ENCODE data around the gene SS18L1.

The SS18L1 gene

DNA sequence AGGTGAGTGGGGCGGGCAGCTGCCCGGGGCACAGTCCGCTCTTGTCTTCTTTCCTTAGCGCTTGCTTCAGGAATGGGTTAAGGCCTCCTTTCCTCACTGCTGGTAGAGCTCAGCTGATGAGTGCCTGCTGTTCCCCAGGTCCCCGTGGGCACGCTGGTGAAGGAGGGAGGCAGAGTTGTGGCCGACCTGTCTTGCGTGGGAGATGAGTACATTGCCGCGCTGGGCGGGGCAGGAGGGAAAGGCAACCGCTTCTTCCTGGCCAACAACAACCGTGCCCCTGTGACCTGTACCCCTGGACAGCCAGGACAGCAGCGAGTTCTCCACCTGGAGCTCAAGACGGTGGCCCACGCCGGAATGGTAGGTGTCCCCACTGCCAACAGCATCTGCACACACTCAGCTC, 54.9 kb downstream of the SS18L1 start:
- no peak for DNase-seq

DNA sequence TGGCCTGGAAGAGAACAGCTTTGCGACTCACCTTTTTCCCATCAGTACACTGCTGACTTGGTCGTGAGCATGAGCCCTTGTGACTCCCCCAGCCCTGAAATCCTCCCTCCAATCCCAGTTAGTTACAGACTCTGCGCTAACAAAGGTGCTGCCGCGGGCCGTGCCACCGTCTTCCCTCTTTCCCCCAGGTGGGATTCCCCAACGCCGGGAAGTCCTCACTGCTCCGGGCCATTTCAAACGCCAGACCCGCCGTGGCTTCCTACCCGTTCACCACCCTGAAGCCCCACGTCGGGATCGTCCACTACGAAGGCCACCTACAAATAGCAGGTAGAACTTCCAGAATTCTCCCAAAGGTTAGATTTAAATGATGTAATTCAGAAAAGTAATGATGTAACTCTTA, 55.4 kb downstream of the SS18L1 start:
- DNase-seq, result no peak

DNA sequence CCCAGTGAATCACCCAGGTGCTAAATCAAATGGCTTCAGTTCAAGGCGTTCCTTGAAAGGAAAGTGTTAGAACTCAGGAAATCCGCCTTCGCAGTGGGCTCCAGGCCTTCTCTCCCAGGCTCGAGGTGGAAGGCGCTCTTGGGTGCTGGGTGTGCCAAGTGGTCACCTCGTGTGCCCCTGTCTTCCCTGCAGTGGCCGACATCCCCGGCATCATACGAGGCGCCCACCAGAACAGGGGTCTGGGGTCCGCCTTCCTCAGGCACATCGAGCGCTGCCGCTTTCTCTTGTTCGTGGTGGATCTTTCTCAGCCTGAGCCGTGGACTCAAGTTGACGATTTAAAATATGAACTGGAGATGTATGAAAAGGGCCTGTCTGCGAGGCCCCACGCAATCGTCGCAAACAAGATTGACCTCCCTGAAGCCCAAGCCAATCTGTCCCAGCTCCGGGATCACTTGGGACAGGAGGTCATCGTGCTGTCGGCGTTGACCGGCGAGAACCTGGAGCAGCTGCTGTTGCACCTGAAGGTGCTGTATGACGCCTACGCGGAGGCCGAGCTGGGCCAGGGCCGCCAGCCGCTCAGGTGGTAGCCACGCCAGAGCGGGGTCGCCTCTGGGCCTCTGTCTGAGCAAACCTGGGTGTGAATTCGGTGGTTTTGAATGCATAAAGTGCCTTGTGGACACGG, 57.1 kb downstream of the SS18L1 start:
- DNase-seq, result no peak

DNA sequence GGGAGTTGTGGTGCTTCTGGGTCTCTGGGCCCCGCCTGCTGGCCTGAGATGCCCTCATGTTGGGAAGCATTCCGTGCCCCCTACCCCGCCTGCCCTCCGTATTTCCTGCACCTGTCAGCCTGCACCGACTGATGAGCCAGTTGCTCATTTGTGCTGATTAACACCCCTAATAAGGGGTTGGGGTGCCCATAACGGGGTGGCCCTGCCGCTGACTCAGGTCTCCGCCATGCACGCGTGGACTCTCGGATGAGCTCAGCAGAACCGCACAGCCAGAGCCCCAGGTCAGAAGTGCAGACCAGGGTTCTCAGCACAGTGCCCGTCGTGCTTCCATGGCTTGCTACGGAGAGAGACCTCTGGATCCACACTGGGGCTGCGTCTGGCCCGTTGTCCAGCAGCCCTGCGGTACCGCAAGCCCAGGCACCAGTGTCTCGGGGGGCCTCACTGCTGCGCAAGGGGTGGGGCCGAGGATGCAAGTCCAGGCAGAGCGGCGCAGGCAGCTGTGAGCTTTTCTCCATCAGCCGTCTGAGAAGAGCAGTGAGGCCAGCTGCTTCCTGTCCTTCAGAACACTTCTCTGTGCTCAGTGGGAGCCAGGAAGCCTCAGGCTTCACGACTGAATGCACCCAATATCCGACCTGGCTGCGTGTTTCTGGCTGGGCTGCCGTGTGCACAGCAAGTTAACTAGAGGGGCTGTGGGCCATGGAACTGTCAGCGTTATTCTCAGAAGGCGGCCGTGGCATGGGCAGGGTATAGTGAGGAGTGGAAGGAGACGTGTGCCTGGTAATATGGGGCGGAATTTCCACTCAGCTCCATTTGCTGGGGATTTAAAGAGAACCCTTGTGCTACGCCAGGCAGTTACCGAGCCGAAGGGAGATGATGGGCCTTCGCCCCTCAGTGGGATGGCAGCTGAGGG, 57.9 kb downstream of the SS18L1 start:
- no peak for DNase-seq

DNA sequence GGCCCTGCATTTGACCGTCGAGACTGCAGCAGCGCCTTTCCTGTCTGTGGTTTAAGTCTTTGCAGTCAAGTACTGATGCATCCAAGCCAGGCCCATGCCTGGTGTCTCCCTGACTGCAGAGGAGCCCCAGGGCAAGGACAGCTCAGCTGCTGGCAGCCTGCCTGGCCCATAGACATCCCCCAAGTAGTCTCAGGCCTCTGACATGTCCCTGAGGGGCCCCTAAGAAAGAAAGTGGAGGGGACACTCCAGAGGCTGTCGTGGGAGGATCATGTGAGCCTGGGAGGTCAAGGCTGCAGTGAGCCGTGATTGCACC, 58.5 kb downstream of the SS18L1 start:
- no peak for DNase-seq

DNA sequence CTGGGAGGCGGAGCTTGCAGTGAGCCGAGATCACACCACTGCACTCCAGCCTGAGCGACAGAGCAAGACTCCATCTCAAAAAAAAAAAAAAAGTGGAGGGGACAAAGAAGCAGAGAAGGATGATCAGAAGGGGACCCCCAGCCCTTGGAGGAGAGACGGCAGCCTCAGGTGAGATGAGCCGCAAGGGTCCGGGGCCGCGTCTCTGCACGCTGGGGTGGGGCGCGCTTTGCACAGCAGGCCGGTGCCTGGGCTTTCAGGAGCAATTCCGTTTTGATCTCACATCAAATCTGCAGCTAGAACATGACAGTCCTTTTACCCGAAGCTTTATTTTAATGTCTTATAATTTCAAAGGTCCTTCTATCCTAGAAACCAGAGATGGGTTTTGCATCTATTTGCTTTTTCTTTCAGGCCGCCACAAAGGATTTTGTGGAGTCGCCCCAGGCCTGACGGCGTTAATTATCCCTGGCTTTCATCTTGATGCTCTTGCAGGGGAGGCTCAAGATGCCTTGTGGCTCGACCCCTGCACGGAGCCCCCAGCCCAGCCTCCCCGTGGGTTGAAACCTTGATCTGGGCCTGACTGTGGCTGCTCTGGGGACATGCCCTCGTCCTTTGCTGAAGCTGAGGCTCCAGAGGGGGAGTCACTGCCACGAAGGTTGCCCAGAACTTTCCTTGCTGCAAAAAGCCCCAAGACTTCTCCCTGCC, 59.3 kb downstream of the SS18L1 start:
- no peak for DNase-seq

DNA sequence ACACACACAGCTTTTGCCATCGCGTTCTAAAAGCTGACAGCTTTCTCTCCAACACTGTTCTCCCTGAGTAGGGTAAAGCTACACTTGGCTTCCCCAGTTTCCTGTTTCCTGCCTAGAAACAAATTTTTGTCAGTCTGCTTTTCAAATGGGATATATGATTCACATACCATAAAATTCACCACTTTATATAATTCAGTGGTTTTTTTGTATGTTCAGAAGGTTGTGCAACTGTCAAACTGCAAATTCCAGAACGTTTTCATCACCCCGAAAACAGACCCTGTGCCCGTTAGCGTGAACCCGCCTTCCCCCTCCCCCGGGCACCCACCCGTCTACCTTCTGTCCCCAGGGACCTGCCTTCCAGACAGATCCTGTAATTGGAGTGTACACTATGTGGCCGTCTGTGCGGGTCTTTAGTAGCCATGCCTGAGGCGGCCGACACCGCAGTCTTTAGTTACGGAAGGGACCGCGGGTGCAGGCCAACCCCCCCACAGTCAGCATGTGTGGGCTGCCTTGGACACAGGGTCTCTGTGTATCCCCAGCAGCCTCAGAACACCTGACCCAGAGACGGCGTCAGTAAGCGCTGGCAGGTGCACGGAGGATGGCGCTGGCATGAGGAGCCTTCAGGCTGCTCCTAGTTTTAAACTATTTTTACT, 59.9 kb downstream of the SS18L1 start:
- no peak for DNase-seq

DNA sequence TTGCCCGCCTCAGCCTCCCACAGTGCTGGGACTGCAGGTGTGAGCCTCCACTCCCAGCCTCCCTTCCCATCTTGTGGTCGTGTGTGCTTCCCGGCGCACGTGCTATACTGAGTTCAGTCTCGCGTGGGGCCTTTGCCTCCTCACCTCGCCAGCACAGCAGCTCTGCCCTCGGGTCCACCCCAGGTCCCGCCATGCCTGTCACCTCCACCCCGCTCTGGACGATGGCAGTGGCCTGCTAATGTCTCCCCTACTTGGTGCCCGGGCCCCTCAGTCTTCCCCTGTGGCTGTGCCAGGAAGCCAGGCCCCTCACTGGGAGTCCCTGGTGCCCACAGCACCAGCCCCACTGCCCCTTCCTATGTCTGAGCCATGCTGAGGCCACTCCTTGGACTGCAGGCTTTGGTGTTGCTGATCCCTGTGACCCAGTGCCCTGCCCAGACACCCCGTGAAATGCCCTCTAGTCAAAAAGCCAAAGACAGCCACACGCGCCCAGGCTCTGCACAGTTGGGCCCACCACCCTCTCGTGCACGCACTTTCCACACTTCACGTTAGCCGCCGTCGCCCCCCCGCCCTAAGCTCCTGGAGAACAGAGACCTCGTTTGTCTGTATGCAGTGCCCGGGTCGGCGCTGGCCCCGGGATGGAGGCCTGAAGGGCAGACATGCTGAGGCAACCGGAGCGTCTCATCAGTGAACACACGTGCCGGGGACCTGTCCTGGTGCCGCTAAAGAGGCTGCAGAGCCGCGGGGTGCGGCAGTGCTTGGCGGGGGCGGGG, 62.2 kb downstream of the SS18L1 start:
- DNase-seq, result no peak

DNA sequence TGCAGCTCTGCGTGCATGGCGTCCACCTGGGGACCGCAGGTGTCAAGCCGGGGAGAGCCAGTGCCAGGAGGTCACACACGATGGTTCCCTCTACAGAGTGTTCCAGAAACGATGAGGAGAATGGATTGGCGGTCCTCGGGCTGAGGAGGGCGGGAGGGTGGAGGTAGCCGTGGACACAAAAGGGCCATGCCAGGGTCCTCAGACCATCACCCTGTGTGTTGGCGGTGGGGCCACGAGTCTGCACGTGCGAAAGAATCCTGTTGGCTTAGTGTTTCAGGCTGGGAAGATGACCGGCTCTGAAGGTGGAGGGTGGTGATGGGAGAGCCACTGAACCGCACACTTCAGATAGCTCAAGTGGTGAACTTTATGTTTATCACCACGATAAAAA, 62.8 kb downstream of the SS18L1 start:
- DNase-seq, result no peak

DNA sequence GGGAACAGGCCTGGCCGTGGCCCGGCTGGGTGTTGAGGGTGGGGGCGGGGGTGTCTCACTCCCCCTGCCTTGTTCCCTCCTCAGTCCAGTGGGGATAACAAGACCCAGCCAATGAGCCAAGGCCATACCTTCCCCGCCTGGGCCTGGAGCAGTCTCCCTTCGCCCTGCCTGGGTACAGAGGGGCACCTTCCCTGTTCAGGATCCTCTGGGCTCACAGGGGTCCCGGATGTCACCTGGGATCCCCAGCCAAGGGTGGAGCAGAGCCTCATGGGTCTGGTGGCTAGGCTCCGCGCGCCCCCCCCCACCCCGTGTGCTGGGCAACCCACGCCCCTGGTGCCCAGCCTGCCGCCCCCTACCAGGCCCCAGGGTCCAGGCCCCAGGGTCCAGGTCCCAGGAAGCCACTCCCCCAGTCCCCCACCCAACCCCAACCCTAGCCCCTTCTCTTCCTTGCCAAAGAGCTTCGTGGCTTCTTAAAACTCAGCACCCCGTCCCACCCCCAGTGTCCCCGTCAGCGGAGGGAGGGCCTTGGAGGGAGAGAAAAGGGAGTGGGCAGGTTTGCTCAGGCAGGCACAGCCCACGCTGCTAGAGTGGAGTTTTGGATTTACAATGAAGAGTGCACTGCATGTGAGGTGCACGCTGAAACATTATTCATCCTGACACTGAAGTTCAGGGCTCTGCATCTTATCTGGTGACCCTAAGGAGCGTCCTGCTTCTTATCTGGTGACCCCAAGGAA, 64.7 kb downstream of the SS18L1 start:
- DNase-seq, result no peak

DNA sequence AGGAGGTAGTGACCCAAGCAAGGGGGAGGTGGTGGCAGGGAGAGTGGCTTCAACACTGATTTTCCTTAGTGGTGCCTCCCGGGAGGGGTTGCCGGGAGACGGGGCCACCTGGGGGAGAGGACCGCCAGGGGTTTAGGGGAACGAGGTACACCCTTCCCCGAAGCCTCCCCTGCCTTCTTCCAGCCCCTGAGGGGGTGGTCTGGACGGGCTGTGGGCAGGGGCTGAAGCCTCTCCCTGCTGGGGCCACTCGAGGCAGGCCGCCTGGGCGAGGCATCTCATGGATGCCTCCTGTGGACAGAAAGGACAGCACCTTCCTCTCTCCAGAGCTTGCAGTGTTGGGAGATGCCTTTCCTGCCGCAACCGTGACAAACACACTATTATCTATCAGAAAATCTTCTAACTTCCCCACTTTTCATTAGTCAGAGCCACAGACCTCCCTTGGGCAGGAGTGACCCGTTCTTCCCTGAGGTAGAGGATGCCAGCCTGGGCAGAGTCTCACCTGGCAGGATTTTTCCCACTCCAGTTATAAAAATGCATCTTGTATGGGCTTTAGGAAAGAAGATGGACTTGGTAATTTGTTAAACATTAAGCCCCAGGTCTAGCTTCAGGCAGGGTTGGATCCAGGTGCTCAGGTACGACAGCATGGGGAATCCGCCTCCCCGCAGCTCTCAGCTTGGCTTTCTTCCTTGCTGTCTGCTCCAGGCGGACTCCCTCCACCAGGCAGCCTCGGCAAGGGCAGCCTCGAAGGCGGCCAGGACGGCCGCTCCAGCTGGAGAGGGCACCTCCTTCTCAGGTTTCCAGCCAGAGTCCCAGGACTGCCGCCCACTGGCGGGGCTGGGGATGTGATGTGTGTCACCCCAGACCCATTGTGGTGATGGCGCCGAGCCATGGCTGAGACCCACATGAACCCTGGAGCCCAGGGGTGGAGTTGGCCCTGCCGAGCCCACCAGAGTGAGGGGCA, 65.5 kb downstream of the SS18L1 start:
- no peak for DNase-seq

DNA sequence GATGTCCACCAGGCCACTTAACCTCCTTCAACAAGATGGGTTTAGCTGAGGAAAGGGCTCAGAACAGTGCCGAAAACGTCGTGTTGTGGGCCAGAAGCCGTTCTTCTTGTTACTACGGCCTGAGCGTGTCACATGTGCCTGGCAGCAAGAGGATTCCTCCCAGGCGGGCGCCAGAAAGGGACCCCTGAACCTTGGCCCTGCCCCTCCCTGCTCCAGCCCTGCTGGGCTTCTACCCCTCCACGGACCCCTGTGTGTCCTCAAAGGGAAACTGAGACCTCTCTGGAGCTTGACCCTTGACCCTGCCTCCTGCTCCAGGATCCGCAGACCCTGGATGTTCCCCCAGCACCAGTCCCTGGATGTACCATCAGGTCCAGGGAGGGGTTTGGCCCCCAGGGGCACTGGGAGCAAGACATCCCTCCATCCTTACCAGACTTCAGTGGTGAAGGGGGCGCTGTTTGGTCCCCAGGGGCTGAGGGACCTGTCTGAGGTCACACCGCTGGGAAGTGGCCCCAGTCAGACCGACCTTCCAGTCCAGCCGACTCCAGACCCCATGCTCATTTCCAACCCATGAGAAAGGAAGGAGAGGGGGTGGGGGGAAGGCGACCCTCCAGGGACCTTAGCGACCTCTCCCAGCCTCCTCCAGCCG, 66.4 kb downstream of the SS18L1 start:
- no peak for DNase-seq

DNA sequence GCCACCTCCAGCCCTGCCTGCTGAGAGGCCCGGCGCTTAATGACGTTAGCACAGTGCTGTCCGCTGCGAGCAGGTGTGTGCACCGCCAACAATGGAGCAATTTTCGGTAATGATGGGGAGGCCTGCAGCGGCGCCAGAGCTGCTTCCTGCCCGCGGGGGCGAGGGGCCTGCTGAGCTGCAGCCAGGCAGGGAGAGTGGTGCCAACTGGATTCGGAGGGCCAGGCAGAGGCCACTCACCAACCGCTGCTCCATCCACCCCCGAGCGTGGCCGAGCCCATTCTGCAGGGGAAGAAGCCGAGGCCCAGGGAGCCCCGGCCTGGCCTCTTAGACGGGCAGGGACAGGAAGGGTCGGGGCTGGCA, 66.9 kb downstream of the SS18L1 start:
- no peak for DNase-seq

DNA sequence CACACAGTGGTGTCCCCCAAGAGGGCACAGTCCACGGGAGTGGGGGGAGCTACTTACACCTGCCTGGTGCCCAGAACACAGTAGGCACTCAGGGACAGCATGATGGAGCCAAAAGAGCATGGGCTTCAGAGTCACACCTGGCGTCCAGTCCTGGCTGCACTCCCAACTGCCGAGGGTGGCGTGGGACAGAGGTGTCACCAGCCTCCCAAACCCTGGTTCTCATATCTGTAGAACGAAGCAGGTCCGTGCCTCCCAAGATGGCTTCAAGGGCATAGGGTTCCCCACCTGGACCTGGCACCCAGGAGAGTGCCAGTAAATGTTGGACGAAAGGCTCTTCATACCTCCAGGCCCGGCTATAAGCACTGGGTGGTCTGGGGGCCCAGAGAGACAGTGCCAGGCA, 67.6 kb downstream of the SS18L1 start:
- DNase-seq, result no peak

DNA sequence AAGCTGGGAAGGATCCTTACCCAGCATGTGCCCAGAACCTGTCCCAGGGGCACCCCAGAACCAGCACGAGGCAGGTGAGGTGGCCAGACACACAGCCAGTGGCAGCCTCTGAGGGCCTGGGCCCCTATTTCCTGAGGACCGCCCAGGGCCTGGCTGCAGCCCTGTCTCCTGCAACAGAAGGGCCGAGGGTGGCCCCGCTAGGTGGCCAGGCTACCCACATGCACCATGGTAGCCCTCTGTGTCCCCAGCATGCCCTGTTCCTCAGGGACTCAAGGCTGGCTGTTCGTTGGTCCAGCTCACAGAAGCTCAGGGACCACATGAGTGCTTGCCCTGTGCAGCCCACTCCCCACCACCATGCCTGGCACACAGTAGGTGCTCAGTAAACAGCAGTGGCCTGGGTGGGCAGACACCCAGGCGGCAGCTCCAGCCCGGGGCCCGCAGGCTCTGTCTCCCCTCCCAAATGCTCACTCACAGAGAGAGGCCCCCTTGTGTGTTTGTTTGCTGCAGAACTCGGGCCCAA, 68.3 kb downstream of the SS18L1 start:
- DNase-seq, result no peak

DNA sequence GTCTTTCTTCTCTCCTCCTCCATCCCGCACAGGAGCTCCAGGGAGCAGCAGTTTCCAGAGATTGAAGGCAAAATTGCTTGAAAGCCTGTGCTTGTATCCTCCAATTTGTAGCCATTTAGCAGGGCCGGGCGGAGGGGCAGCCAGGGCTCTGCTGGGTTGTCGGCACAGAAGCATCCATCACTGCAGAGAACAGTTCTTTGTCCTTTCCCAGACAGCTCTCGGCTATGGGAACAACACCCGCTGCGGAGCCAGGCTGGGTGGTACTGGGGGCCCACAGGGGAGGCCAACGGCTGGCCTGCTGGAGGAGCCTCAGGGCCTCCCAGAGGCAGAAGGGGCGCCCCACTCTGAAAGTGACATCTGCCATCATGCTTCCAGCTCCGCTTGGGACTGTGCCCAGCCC, 68.7 kb downstream of the SS18L1 start:
- DNase-seq, result no peak

DNA sequence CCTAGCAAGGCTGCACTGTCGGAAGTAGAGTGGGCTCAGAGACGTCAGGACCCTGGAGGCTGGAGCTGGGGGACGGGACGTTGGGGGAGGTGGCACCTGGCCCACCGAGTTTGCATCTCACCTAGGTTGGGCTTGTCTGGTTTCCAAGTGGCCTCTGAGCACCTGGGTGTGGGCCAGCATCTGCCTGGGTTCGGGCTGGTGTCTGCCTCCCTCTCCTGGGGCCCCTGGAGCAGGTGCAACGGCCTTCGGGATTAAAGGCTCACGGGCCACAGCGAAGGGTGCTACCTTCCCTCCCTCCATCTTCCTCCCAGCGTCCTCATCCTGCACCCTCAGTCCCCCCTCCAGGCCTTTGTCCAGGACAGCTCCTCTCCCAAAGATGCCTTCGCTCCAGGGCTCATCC, 70.5 kb downstream of the SS18L1 start:
- DNase-seq, result no peak

DNA sequence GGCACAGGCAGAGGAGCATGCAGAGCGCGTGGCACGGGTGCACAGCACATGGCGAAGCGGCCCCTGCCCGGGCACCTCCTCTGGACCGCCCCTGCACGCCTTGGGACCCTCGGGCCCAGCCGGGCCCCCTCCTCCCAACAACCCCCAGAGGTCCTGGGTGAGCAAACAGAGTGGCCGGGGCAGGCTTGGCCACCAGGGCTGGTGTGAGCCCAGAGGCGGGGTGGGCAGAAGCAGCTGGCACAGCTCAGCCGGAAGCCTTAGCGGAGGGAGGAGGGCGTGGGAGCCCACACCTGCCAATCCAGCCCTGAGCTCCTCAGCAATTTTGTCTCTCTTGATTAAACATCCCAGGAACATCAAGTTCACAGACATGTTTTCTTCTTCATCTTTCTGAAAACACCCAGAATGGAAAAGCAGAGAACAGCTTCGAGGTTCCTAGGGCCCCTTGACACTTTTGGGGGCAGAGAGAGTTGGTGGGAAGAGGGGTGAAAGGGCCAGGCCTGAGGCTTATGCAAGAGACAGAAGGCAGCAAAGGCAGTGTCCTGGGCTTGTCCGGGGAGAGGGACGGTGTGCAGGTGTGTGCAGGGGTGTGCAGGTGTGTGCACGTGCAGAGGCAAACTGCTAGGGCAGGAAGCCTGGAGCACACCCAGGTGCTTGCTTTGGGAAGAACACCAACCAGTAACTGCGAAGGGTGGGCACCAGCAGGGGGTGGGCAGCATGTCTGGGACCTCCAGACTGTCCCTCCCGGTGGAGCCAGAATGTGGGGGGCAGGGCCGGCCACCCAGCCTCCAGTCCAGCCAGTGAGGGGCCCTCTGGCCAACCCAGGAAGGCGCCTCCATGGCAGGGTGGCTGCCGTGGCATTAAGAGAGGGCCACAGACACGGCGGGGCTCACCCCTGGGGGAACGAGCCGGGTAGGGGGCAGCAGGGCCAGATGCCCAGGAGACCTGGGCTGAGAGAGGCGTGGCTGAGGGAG, 71.7 kb downstream of the SS18L1 start:
- no peak for DNase-seq

All from CD4-positive, alpha-beta T cell treated with Interleukin-15 for 1 hour (primary cell).